Measurements from ENCODE around the gene KCNK18.

Gene KCNK18

GRCh38 chr10:117250411-117250810, 53.1 kb downstream of the KCNK18 start:
- DNase-seq (ENCODE audit: low spot score), result no peak

DNA sequence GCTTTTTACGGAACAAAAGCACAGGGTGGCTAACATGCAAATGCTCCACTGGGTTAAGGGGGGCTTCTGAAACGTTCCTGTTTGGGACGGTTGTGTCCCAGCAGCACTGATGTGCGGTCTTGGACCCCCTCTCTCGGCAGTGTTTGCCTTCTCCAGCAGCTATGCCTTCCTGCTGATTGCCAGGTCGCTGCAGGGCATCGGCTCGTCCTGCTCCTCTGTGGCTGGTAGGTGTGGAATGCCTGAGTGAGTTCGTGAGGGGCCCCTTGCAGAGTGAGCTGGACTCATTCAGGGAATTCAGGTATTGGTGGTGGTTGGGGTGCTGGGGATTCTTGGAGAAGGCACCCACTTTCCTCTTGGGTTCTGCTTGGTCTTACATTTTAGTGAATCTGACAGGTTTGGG, 56.6 kb downstream of the KCNK18 start:
- no peak for DNase-seq (ENCODE audit: low spot score)

DNA sequence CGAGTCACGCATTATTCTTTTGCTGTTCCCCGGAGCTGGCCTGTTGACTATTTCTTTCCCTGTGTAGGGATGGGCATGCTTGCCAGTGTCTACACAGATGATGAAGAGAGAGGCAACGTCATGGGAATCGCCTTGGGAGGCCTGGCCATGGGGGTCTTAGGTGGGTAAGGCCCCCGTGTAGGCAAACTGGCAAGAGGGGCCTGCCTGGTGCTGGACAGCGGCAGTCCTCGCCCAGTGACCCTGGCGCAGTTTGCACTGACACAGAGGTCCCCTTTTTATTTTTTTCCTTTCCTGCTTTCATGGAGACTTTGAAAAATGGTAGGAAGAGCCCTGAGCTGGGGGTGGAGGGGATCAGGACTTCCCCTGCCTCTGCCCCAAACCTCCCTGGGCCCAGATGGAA, 57.0 kb downstream of the KCNK18 start:
- no peak for DNase-seq (ENCODE audit: low spot score)

DNA sequence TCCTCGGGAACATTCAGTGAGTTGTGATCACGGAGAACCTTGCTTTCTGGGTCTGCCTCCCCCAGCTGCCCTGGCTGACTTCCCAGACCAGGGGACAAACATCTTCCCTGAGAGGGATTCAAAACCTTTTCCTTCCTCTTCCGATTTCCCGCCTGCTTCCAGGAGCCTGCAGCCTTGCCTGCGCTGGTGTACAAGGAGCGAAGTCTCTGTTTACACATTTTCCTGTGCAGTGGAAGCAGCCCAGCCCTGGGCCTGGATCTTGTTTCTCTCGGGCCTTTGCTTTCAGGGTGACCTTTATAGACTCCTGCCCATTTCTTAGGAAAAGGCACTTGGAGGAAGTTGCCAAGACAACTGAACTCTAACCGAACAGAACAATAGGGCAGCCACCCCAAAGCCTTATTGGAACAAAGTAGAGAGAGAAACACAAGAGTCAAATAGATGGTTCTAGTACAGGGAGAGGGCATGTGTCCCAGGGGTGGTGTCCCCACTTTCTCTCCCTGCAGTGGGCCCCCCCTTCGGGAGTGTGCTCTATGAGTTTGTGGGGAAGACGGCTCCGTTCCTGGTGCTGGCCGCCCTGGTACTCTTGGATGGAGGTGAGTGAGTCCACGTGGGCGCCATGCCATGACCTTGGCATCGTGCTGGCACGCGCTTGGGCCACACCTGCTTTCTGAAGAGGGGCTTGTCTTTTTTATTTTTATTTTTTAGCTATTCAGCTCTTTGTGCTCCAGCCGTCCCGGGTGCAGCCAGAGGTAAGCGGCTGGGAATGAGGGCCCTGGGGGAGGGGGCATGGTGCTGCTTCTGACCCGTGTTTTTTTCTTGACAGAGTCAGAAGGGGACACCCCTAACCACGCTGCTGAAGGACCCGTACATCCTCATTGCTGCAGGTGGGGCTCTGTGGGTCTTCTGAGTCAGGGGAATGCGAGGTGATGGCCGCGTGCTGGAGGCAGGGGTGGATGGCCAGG, 57.8 kb downstream of the KCNK18 start:
- no peak for DNase-seq (ENCODE audit: low spot score)

DNA sequence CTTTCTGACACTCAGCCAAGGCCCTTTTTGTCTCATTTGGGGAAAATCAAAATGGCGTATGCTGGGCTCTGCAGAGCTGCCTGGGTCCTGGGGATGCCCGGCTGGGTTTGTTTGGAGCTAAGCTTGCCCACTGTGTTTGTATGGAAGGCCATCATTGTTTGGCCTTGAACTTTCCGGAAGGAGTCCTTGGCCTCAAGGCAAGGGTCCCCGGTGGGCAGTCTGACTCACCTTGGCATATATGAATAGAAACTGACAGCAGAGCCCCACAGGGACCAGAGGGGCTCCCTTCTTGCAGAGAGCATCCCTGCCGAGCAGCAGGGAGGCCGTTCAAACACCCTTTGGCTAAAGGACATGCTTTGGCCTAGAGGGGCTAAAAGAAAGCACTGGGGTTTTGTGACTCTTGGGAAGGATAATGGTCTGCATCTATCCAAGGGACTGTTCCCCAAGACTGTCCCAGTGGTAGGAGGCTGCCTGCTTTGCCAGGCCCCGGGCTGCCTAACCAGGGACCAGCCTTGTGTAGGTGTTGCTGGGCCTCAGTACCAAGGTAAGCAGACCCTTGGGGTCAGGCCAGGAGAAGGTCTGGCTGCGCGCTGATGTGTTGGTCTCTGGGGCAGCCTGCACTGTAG, 58.7 kb downstream of the KCNK18 start:
- DNase-seq (ENCODE audit: low spot score), result no peak

GRCh38 chr10:117256910-117257309, 59.6 kb downstream of the KCNK18 start:
- DNase-seq (ENCODE audit: low spot score), result no peak

GRCh38 chr10:117257721-117258120, 60.4 kb downstream of the KCNK18 start:
- no peak for DNase-seq (ENCODE audit: low spot score)

DNA sequence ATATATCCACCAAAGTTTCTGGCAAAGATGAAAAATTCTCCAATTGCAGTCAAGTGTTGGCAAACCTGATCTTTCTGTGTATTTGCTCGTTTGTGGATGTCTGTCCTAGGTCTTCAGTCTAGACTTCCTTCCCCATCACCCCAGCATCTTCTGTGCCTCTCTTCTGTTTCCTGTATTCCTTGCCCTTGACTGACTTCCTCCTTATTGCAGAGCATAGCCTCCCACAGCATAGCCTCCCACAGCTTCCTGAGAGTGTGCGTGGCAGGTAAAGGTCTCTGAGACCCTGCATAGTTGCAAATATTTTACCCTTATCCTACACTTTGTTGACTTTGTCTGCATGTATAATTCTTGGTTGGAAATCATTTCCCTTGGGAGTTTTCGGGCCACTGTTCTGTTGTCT, 62.0 kb downstream of the KCNK18 start:
- no peak for DNase-seq (ENCODE audit: low spot score)
